HUES48 (cell line): ENCODE measurements around the gene GSK3B.

Experiments
- H3K27ac ChIP-seq: one replicate; pipeline ENCODE4 v1.7.0; 2013; ENCODE audit warnings: low read depth, low read length, inconsistent platforms
- H3K27me3 ChIP-seq: 2 replicates; pipeline ENCODE4 v1.6.1; 2013; ENCODE audit warnings: mild to moderate bottlenecking, low read length; ENCODE audit not compliant: control insufficient read depth, insufficient read depth
- H3K36me3 ChIP-seq: 2 replicates; pipeline ENCODE4 v1.6.1; 2013; ENCODE audit warnings: low read length; ENCODE audit not compliant: control insufficient read depth, insufficient read depth
- H3K4me1 ChIP-seq: 2 replicates; pipeline ENCODE4 v1.6.1; 2013; ENCODE audit warnings: mild to moderate bottlenecking, low read length; ENCODE audit not compliant: control insufficient read depth, insufficient read depth
- H3K4me3 ChIP-seq: 2 replicates; pipeline ENCODE4 v1.5.1; 2013; ENCODE audit warnings: mild to moderate bottlenecking, low read depth, low read length
- H3K9ac ChIP-seq: 2 replicates; pipeline ENCODE4 v1.6.1; 2013; ENCODE audit warnings: mild to moderate bottlenecking, low read depth, low read length, moderate library complexity
- H3K9me3 ChIP-seq: 2 replicates; pipeline ENCODE4 v1.6.1; 2013; ENCODE audit warnings: low read length; ENCODE audit not compliant: control insufficient read depth, insufficient read depth

GSK3B gene

GRCh38 chr3:120031561-120031960, 62.7 kb downstream of the GSK3B start:
- no peaks in the 10 kb centered on the region for H3K36me3 ChIP-seq
- H3K4me3 ChIP-seq, result no peak overlapping the region
- no peak overlapping the region for H3K27ac ChIP-seq
- H3K9ac ChIP-seq, result no peak overlapping the region
- no peaks in the 10 kb centered on the region for H3K27me3 ChIP-seq
- H3K4me1 ChIP-seq, result peaks cover 9% of the 10 kb centered on the region
- no peaks in the 10 kb centered on the region for H3K9me3 ChIP-seq

DNA sequence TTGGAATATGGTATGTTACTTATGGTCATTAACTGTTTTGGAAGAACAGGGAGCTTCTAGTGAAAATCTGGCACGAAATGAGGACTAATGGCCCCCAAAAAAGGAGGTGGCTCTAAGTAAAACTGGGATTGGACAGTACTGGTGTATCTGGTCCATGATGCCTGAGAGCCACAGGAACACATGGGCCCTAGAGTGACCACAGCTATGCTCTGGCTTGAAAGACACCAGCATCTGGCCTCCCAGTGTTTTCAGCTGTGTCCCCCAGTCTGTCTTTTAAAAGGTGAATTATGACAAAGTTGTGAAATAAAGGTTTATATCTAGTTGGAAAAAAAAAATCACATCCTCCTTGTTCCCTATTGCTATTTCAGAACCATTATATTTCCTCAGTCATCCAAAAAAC, 64.5 kb downstream of the GSK3B start:
- H3K27me3 ChIP-seq, result no peaks in the 10 kb centered on the region
- H3K4me1 ChIP-seq, result peaks cover 9% of the 10 kb centered on the region
- H3K4me3 ChIP-seq, result no peak overlapping the region
- H3K9me3 ChIP-seq, result no peaks in the 10 kb centered on the region
- H3K9ac ChIP-seq, result no peak overlapping the region
- no peaks in the 10 kb centered on the region for H3K36me3 ChIP-seq
- no peak overlapping the region for H3K27ac ChIP-seq

DNA sequence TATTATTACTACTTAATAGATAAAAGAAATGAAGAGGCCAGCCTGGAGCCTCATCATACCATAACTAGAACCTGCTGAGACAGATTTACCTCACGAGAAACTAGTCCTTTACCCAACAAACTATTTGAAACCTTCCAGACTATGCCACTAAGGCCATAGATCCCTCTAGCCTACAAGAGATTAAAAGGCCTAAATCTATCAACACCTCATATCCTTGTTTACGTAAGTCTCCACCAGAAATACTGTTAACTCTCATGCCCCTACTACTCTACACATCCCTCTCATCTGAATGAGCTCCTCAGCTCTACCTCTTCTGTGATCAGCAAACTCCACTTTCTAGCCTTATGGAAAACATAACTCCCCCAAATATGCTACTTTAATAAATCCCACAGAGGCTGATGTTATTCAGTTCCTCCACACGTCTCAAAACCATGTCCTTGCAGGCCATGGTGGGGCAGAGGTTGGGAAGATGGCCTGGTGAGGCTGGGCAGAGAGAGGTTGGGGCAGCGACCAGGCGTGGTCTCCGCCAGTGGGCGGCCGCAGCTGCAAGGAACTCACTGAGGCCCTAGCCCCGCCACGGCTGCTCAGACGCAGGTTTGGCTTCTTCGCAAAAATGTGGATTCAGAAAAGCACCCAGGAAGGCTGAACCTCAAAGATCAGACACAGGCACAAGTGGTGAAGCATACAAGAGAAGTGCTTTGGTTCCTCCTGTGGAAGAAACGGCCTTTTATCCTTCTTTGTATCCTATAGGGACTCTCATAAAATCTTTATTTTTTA, 65.8 kb downstream of the GSK3B start:
- Histone ChIP-seq H3K9ac (no peak overlapping the region), H3K27me3 (no peaks in the 10 kb centered on the region), H3K4me1 (peaks cover 9% of the 10 kb centered on the region), H3K9me3 (no peaks in the 10 kb centered on the region), H3K36me3 (no peaks in the 10 kb centered on the region), H3K4me3 (no peak overlapping the region), H3K27ac (no peak overlapping the region)

DNA sequence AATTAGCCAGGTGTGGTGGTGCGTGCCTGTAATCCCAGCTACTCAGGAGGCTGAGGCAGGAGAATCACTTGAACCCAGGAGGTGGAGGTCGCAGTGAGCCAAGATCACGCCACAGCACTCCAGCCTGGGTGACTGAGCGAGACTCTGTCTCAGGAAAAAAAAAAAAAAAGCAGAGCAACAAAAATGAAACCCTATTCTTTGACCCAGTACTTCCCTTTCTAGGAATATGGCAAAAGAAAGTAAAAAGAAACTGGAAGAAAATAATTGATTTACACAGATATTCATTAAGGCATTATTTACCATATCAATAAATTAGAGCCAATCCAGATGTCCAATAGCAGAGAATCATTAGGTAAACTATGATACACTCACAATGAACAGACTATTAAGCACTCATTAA, 67.0 kb downstream of the GSK3B start:
- Histone ChIP-seq H3K4me3 (no peak overlapping the region), H3K4me1 (peaks cover 17% of the 10 kb centered on the region), H3K9ac (no peak overlapping the region), H3K27me3 (no peaks in the 10 kb centered on the region), H3K9me3 (no peaks in the 10 kb centered on the region), H3K27ac (no peak overlapping the region), H3K36me3 (no peaks in the 10 kb centered on the region)

DNA sequence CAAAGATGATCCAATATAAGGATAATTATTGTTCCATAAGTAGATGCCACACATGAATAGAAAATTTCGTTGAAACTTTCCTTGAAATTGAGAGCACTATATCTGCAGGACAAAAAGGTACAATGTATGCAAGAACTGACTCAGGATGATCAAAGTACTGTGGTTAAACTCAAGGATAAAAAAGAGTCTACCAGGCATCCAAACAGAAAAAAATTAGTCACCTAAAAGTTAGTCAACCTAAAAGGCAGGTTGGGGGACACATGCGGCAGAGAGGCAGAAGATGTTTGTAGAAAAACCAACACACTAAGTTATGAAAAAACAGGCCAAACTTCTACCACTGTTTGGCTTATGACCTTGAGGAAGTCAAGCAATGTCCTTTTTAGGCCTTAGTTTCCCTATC, 68.7 kb downstream of the GSK3B start:
- H3K4me3 ChIP-seq, result no peak overlapping the region
- H3K27me3 ChIP-seq, result no peaks in the 10 kb centered on the region
- no peak overlapping the region for H3K27ac ChIP-seq
- H3K36me3 ChIP-seq, result no peaks in the 10 kb centered on the region
- H3K9me3 ChIP-seq, result no peaks in the 10 kb centered on the region
- peaks cover 17% of the 10 kb centered on the region for H3K4me1 ChIP-seq
- no peak overlapping the region for H3K9ac ChIP-seq

DNA sequence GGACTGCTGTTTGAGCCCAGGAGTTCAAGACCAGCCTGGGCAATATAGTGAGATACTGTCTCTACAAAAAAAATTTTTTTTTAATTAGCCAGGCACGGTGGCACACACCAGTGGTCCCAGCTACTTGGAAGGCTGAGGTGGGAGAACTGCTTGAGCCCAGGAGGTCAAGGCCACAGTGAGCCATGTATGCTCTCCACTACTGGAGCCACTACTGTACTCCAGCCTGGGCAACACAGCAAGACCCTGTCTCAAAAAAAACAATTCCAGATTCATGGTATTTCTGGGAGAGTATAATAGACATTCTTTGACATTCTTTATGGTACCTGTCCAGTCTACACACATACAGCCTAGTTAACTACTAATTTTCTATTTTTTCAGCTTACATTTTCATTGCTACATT, 70.1 kb downstream of the GSK3B start:
- H3K27ac ChIP-seq, result no peak overlapping the region
- H3K27me3 ChIP-seq, result no peaks in the 10 kb centered on the region
- H3K36me3 ChIP-seq, result no peaks in the 10 kb centered on the region
- H3K4me1 ChIP-seq, result peaks cover 17% of the 10 kb centered on the region
- H3K9me3 ChIP-seq, result no peaks in the 10 kb centered on the region
- no peak overlapping the region for H3K4me3 ChIP-seq
- H3K9ac ChIP-seq, result no peak overlapping the region

DNA sequence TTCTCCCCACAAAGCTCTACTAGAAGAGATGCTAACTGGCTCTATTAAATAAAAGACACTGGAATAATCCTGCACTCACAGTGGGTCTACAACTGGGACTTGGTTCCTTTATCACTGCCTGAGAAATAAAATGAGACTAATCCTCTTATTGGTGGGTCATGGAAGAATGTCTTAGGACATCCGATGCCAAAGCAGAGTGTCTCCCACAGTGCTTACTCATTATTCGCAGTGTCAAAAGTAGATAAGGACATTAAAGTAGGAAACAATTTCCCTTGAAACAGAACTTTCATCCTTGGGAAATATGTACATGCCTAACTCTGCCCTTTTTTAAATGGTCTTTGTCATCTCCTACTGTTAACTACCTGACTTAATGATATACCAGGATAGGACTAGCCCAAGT, 71.5 kb downstream of the GSK3B start:
- no peaks in the 10 kb centered on the region for H3K27me3 ChIP-seq
- H3K36me3 ChIP-seq, result no peaks in the 10 kb centered on the region
- no peak overlapping the region for H3K9ac ChIP-seq
- H3K27ac ChIP-seq, result no peak overlapping the region
- H3K9me3 ChIP-seq, result no peaks in the 10 kb centered on the region
- H3K4me3 ChIP-seq, result no peak overlapping the region
- peaks cover 8% of the 10 kb centered on the region; the same call in 1 of the 2 replicates for H3K4me1 ChIP-seq

DNA sequence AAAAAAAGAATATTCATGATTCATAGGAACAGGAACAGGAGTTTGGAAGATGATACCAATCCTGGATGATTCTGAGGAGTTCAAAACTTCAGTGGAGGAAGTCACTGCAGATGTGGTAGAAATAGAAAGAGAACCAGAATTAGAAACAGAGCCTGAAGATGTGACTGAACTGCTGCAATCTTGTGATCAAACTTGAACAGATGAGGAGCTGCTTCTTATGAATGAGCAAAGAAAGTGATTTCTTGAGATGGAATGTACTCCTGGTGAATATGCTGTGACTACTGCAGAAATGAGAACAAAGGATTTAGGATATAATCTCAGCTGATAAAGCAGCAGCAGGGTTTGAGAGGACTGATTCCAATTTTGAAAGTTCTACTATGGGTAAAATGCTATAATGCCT, 72.7 kb downstream of the GSK3B start:
- no peak overlapping the region for H3K4me3 ChIP-seq
- H3K9ac ChIP-seq, result no peak overlapping the region
- peaks cover 8% of the 10 kb centered on the region; the same call in 1 of the 2 replicates for H3K4me1 ChIP-seq
- no peaks in the 10 kb centered on the region for H3K36me3 ChIP-seq
- H3K27ac ChIP-seq, result no peak overlapping the region
- no peaks in the 10 kb centered on the region for H3K9me3 ChIP-seq
- no peaks in the 10 kb centered on the region for H3K27me3 ChIP-seq

GRCh38 chr3:120018299-120018698, 75.9 kb downstream of the GSK3B start:
- no peak overlapping the region for H3K9ac ChIP-seq
- H3K27me3 ChIP-seq, result no peaks in the 10 kb centered on the region
- H3K4me1 ChIP-seq, result peaks cover 11% of the 10 kb centered on the region; the same call in 1 of the 2 replicates
- no peaks in the 10 kb centered on the region for H3K36me3 ChIP-seq
- no peaks in the 10 kb centered on the region for H3K9me3 ChIP-seq
- no peak overlapping the region for H3K4me3 ChIP-seq
- H3K27ac ChIP-seq, result no peak overlapping the region

DNA sequence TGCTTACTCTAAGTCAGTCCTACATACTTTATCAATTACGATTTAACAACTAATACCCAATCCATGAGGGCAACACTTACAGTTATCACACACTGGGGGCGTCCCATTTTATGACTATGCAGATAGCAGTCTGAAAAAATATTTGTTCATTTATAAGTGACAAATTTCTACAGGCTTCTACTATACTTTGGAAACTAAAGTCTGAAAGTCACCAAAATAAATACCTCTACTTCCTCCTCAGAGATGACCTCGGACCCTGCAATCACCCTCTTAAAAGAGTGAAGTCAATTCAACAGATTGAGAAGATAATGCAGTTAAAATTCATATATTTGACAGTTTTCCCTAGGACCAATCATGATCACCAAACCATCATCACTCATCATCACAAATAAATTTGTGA, 76.6 kb downstream of the GSK3B start:
- Histone ChIP-seq H3K4me1 (0 out of 2 replicates have a peak, but pooled peaks cover 5% of the 10 kb centered on the region), H3K27me3 (no peaks in the 10 kb centered on the region), H3K9me3 (no peaks in the 10 kb centered on the region), H3K9ac (no peak overlapping the region), H3K36me3 (no peaks in the 10 kb centered on the region), H3K4me3 (no peak overlapping the region), H3K27ac (no peak overlapping the region)

- no peaks in the 10 kb centered on the region for H3K36me3 ChIP-seq
- no peaks in the 10 kb centered on the region for H3K9me3 ChIP-seq
- H3K27ac ChIP-seq, result no peak overlapping the region
- H3K27me3 ChIP-seq, result no peaks in the 10 kb centered on the region
- 0 out of 2 replicates have a peak, but pooled peaks cover 5% of the 10 kb centered on the region for H3K4me1 ChIP-seq
- no peak overlapping the region for H3K9ac ChIP-seq
- no peak overlapping the region for H3K4me3 ChIP-seq
Measured at GRCh38 chr3:120013481-120013880, 80.8 kb downstream of the GSK3B start.
